K562 (cell line): ENCODE measurements around the gene CATSPER4. TPM values are rescaled to one million over a fixed set of nuclear protein-coding genes. Genes with fewer than 3 reads are reported as not detected.
A peak's percentile ranks its signal among the peaks of the same experiment; 100 is the strongest.

Experiments used
- ASH1L ChIP-seq: fragments of 450-650 bp; IDR thresholded peaks from 2 replicates; pipeline ENCODE4 v1.6.1; 2018; ENCODE audit warnings: borderline replicate concordance, mild to moderate bottlenecking, low read depth; ENCODE audit not compliant: partially characterized antibody
- BCOR ChIP-seq: fragments of 450-650 bp; IDR thresholded peaks from 2 replicates; pipeline ENCODE4 v1.6.1; 2016
- FOXM1 ChIP-seq, 2 experiments: fragments of 450-650 bp in 1 of 2; sonication (generic) in 1 of 2; formaldehyde crosslinking in 1 of 2; IDR thresholded peaks; 2 replicates each; pipeline versions ENCODE4 v1.6.1 to v1.9.0; 2017 to 2022; ENCODE audit warnings: low read depth in 2 of 2, mild to moderate bottlenecking in 2 of 2, missing genetic modification reagents in 1 of 2, moderate library complexity in 1 of 2
- GABPB1 ChIP-seq: sonication (generic); formaldehyde crosslinking; IDR thresholded peaks from 2 replicates; pipeline ENCODE4 v1.8.0; 2022; ENCODE audit warnings: mild to moderate bottlenecking, missing genetic modification reagents
- HMBOX1 ChIP-seq: sonication (generic); IDR thresholded peaks from 2 replicates; pipeline ENCODE4 v1.6.1; 2016
- KAT7 ChIP-seq: sonication (generic); formaldehyde crosslinking; IDR thresholded peaks from 2 replicates; pipeline ENCODE4 v1.8.0; 2022; ENCODE audit warnings: missing genetic modification reagents, mild to moderate bottlenecking, borderline replicate concordance
- KLF16 ChIP-seq: IDR thresholded peaks from 2 replicates; pipeline ENCODE4 v1.6.1; 2016; ENCODE audit warnings: antibody characterized with exemption
- MXD1 ChIP-seq: fragments of 250-450 bp; sonication (Bioruptor Pico); IDR thresholded peaks from 2 replicates; pipeline ENCODE4 v1.8.0; 2021; ENCODE audit warnings: borderline replicate concordance, mild to moderate bottlenecking, moderate library complexity; ENCODE audit not compliant: poor library complexity, severe bottlenecking
- RBM22 ChIP-seq: fragments of 200-400 bp; formaldehyde crosslinking; IDR thresholded peaks from 2 replicates; pipeline ENCODE4 v1.6.1; 2018; ENCODE audit warnings: low read length, low read depth; ENCODE audit not compliant: poor library complexity, severe bottlenecking
- SIX5 ChIP-seq, 2 experiments: IDR thresholded peaks; 2 replicates each; pipeline ENCODE4 v1.6.1; 2011; ENCODE audit warnings: low read length in 2 of 2, borderline replicate concordance in 1 of 2, low read depth in 1 of 2, mild to moderate bottlenecking in 1 of 2, moderate library complexity in 1 of 2; ENCODE audit not compliant: insufficient read depth in 1 of 2
- SLC30A9 ChIP-seq: fragments of 250-450 bp; sonication (Bioruptor Pico); IDR thresholded peaks from 2 replicates; pipeline ENCODE4 v1.8.0; 2022; ENCODE audit warnings: mild to moderate bottlenecking, moderate library complexity
- TCF7 ChIP-seq: sonication (generic); IDR thresholded peaks from 2 replicates; pipeline ENCODE4 v1.6.1; 2016; ENCODE audit warnings: antibody characterized with exemption, borderline replicate concordance
- THRB ChIP-seq: fragments of 450-650 bp; formaldehyde crosslinking; conservative IDR thresholded peaks from 2 replicates; pipeline ENCODE4 v1.4.0; 2022; ENCODE audit warnings: mild to moderate bottlenecking, missing genetic modification characterization
- ZNF274 ChIP-seq: IDR thresholded peaks from 2 replicates; pipeline ENCODE4 v1.6.1; 2011; ENCODE audit warnings: low read depth, mild to moderate bottlenecking, low read length, moderate library complexity, borderline replicate concordance
- ZNF277 ChIP-seq: fragments of 250-450 bp; sonication (Bioruptor Pico); IDR thresholded peaks from 2 replicates; pipeline ENCODE4 v1.8.0; 2022; ENCODE audit warnings: inconsistent platforms, mild to moderate bottlenecking, moderate library complexity, borderline replicate concordance
- ZNF589 ChIP-seq: fragments of 200-800 bp; sonication (Bioruptor generic); IDR thresholded peaks from 2 replicates; pipeline ENCODE4 v1.6.1; 2016; ENCODE audit warnings: low read depth, missing genetic modification characterization, missing compliant biosample characterization
- ZNF766 ChIP-seq: fragments of 200-800 bp; sonication (Bioruptor generic); conservative IDR thresholded peaks from 2 replicates; pipeline ENCODE4 v1.6.1; 2016; ENCODE audit warnings: missing genetic modification characterization, missing compliant biosample characterization
- ZNF778 ChIP-seq: fragments of 450-650 bp; formaldehyde crosslinking; IDR thresholded peaks from 2 replicates; pipeline ENCODE4 v1.4.0; 2020; ENCODE audit warnings: mild to moderate bottlenecking, moderate library complexity
- ZNF785 ChIP-seq: fragments of 250-450 bp; sonication (Bioruptor Pico); IDR thresholded peaks from 2 replicates; pipeline ENCODE4 v1.4.0; 2020; ENCODE audit warnings: mild to moderate bottlenecking
- polyA plus RNA-seq, 8 experiments: library from polyadenylated mRNA; depleted of rRNA in 4 of 8; stranded (reverse) in 5 of 8; unstranded in 3 of 8; fragments of >200 nt; fragmentation: Nextera tagmentation in 2 of 8; fragmentation: Illumina TruSeq in 1 of 8; extraction: Ambion mirVana in 2 of 8; extraction: Trizol in 1 of 8; gene quantifications; 2 replicates each; pipeline versions ENCODE4 v1.2.1 to v1.2.3, GENCODE V29; 2011 to 2014; ENCODE audit warnings: inconsistent platforms in 1 of 8, missing spikeins in 1 of 8
- total RNA-seq, 7 experiments: library from RNA; depleted of rRNA in 6 of 7; stranded (reverse); fragments of >200 nt in 6 of 7; fragmentation: Illumina TruSeq in 2 of 7; extraction: Trizol in 2 of 7; gene quantifications; 2 replicates each; pipeline versions ENCODE4 v1.2.1 to v1.2.3, GENCODE V29; 2011 to 2021; ENCODE audit warnings: low replicate concordance in 1 of 7
- TF ChIP-seq, protein P1 (sequence below): fragments of 250-450 bp; sonication (Bioruptor Pico); IDR thresholded peaks from 2 replicates; pipeline ENCODE4 v1.4.0; 2020; ENCODE audit warnings: mild to moderate bottlenecking, moderate library complexity

The CATSPER4 gene
- total and polyA plus RNA-seq, 9 of the 15 experiments (the other 6 are each of a cell fraction or from before 2014, with no cell fraction given) = 0.04 to 0.13 TPM; not detected in 7

DNA sequence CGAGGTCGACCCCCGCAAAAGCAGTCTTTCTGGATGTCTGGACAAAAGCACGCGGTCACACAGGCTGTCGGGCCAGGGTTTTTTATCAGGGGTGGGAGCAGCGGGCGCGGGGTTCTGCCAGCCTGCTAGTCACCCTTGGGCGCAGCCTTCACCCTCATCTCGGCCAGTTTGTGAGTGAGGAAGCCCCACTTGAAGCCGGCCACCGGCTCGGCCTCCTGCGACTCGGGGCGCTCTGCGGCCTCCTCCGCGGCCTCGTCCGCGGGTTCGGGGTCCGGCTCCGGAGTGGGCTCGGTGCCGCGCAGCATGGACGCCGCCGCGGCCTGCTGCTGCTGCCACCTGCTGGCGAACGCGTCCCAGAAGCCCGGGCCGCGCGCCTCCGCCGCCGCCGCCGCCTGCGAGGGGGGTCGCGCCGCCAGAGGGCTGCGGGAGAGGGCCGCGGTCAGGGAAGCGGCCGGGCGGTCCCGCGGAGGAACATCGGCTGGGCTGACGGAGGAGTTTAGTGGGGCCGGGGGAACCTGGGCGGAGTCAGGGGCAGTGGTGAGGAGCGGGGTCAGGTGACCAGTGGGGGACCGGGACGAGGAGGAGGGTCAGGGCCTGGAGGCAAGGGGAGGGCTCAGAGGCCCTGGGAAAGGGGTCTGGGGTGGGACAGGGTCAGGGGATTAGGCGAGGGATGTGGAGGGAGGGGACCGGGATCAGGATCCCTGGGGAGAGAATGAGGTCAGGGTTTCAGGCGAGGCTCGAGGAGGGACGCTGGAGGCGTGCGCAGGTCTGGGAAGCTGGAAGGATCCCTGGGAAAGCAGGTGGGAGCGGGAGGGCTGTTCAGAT lies 26.2 kb upstream of the CATSPER4 start (continued):
- no peak for TF ChIP-seq FOXM1 (IDR thresholded peaks at IDR 0.05; ENCODE audit: low read depth)
- TF ChIP-seq FOXM1 (CRISPR knock-in tag; IDR thresholded peaks at IDR 0.05; ENCODE audit: low read depth) = 0 out of 2 replicates have a peak, but pooled peaks have one; percentile 40
- no peak for TF ChIP-seq HMBOX1
- no peak for TF ChIP-seq KLF16
- TF ChIP-seq RBM22 = no peak
- TF ChIP-seq, protein P1, sequence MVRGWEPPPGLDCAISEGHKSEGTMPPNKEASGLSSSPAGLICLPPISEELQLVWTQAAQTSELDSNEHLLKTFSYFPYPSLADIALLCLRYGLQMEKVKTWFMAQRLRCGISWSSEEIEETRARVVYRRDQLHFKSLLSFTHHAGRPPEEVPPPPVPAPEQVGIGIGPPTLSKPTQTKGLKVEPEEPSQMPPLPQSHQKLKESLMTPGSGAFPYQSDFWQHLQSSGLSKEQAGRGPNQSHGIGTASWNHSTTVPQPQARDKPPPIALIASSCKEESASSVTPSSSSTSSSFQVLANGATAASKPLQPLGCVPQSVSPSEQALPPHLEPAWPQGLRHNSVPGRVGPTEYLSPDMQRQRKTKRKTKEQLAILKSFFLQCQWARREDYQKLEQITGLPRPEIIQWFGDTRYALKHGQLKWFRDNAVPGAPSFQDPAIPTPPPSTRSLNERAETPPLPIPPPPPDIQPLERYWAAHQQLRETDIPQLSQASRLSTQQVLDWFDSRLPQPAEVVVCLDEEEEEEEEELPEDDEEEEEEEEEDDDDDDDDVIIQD (CRISPR knock-in tag) = no peak
- no peak for TF ChIP-seq THRB (CRISPR knock-in tag)
- 0 out of 2 replicates have a peak, but pooled peaks have one; percentile 29 for TF ChIP-seq SLC30A9 (CRISPR knock-in tag)
- TF ChIP-seq GABPB1 (CRISPR knock-in tag) = peak; percentile 44; the same call in 1 of the 2 replicates
- TF ChIP-seq BCOR = no peak
- TF ChIP-seq ZNF277 = no peak
- TF ChIP-seq KAT7 (CRISPR knock-in tag) = peak; percentile 97
- TF ChIP-seq ZNF785 = no peak
- no peak for TF ChIP-seq ASH1L
- no peak for TF ChIP-seq MXD1 (CRISPR knock-in tag)
- TF ChIP-seq ZNF766 (CRISPR knock-in tag) = peak; percentile 60; the same call in 1 of the 2 replicates
- TF ChIP-seq ZNF274 = no peak
- TF ChIP-seq ZNF589 (CRISPR knock-in tag) = 0 out of 2 replicates have a peak, but pooled peaks have one; percentile 51
- TF ChIP-seq ZNF778 (CRISPR knock-in tag) = no peak
- no peak for TF ChIP-seq TCF7
- TF ChIP-seq SIX5 (IDR thresholded peaks at IDR 0.05; ENCODE audit: borderline replicate concordance in 1 of 2, insufficient read depth in 1 of 2, low read depth in 1 of 2, low read length in 2 of 2) = no peak
